ENCODE data around the gene CCDC60.

CCDC60 gene

DNA sequence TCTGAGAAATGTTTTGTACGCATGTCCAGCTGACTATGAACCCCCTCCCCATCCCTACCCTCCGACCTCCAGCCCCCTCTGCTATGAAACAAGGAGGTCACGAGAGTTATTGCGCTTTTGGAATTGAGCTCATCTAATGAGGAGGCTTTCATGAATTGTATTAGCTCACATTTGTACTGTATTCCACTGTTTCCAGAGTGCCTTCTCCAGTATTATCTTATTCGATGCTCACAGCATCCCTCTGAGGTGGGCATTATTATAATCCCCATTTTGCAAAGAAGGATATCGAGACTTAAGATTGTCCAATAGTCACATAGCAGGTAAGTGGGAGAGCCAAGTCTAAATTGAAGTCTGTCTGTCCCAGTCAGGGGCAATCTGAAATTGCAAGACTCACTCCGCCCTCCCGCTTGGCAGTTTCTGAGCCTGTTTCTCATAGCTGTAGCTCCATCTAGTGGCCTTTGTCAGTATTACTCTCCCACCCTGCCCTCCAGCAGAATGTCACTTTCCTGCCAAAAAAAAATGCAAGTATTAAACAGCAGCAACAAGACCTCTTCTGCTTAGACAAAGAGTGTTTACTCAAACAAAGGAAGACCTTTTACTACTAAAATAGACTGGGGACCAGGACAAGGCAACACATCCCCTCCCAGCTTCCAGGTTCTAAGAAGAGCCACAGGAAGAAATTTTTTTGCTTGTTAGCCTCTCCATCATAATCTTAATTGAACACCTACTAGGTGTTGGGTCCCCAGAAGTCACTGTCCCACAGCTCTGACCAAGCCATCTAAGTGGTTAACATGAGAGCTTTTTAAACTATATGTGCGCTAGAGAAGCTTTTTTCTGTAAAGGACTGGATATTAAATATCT, 210.5 kb downstream of the CCDC60 start:
- peak; percentile 72 for DNase-seq

DNA sequence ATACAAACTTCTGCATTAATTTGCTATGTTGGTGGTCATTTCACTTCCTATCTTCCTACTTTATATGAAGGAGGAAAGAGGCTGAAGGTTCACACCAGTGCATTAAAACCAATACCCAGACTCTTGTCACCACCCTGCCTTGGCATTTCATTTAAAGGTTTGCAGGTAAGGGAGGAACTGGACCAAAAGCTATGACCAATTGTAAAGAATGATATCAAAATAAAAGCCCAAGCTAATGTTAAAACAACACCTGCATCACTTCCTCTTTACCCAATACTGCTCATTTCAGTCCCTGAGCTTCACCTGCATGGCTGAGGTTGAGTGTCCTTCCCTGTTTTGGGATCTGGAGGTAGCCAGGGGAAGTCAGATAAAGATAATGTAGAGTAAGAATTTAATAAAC, 211.8 kb downstream of the CCDC60 start:
- DNase-seq, result no peak

DNA sequence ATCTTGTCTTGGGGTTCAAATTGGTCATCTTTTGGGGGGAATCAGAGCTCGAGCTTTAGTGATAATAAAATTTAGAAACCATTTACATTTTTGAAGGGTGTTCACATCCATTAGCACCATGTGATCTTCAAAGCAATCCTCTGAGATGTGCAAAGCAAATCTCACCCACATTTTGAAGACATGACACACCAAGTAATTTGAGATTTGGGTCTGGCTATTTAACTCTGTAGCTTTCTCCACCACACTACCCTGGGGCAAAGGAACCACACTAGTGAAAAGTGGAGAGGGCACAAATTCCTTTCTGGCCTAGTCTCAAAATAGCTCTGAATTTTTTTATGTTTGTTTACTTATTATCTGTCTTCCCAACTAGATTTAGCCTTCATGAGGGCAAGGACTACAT, 212.5 kb downstream of the CCDC60 start:
- no peak for DNase-seq

DNA sequence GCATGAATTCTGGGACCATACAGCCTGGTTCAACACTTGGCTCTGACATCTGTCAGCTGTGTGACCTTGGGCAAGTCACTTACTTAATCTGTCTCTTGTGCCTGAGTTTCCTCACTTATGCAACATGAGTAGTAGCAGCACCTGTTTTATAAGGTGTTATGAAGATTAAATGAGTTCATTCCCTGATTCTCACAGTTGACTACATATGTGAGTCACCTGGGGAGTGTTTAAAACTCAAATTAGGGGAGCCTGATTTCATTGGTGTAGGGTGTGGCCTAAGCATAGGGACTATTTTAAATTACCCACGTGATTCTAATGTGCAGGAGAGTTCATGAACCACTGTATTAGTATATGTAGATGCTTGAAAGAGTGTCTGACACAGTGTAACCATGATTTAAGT, 222.3 kb downstream of the CCDC60 start:
- no peak for DNase-seq

DNA sequence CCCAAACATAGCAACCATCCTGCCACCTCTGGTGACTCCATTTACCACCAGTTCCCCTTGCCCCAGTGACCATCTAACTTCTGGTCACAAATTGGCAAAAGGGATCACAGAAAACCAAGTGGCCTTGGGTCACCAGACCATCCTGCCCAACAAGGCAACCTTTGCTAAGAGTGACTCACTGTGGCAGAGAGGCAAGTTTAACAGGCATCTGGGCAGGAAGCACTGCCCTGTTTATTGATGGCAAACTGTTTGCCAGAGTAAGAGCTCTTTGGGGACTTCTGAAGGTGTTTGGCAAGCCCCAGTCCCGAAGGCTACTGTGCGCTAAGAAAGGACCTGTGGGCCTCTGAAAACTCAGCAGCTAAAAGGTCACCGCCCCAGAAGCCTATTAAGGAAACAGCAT, 230.9 kb downstream of the CCDC60 start:
- DNase-seq, result no peak

DNA sequence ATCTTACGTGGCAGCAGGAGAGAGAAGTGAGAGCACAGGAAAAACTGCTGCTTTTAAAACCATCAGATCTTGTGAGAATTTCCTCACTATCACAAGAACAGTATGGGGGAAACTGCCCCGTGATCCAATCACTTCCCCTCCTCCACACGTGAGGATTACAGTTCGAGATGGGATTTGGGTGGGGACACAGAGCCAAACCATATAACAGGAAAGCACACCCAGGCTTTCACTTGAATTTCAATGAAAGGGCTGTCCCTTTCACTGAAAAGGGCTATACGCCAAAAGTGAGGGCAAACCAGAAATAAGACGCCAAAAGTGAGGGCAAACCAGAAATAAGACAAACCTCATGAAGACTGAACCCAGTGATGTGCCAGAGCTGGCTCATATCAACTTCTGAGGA, 236.2 kb downstream of the CCDC60 start:
- no peak for DNase-seq

DNA sequence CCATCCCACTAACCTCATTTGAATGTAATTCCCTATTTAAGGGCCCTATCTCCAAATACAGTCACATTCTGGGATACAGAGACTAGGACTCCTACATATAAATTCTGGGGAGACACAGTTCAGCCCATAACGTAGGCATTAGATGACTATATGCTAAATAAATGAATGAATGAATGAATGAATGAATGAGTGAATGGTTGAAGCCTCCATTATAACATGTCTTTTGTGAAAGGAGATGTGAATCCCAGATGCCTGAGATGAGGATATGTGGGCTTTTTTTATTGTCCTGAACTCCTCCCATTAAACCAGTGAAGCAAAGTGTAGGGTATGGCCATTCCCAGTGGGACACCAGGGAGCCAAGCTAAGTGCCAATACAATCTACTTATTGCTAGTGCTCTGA, 238.6 kb downstream of the CCDC60 start:
- no peak for DNase-seq

DNA sequence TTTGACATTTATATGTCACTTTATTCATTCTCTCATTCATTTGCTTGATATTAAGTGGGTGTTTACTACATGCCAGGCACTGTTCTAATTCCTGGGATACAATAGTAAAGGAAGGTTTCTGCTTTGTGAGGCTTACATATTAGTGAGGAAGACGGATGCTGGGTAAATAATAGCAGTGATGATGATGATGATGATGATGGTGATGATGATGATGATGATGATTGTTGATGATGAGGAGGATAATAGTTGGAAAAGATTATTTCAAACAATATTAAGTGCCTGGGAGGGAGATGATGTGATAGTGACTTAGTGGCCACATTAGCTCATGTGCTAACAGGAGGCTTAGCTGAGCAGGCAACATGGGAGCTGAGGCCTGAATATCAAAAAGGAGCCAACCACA, 239.7 kb downstream of the CCDC60 start:
- DNase-seq, result no peak

DNA sequence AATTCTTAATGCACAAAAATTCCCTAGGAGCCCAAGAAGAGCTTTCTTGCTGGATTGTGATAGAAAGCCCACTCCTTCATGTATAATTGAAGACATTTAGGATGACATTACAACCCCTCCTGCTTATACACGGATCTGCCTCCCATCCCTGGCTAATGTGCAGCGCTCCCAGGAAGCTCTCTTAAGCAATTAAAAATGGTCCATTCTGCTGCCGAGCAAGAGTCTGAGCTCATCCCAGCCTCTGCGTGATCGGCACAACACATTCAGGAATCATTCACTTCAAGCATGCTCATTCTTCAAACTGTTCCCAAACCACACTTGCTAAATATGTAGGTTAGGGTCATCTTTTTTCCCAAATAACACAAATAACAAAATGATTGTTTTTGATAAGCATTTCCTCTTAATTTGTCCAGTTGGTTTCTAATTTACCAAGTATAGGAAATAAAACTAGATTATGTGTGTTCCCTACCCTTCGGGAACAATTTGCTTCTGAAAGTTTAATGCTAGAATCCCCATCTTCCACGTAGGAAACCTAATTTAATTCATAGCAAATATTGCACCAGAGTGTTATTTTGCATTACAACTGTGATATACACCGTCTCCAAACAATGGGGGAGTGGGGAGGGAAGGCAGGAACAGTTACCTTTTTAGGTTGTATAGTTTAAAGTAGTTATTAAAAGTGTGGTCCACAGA, 241.7 kb downstream of the CCDC60 start:
- no peak for DNase-seq

DNA sequence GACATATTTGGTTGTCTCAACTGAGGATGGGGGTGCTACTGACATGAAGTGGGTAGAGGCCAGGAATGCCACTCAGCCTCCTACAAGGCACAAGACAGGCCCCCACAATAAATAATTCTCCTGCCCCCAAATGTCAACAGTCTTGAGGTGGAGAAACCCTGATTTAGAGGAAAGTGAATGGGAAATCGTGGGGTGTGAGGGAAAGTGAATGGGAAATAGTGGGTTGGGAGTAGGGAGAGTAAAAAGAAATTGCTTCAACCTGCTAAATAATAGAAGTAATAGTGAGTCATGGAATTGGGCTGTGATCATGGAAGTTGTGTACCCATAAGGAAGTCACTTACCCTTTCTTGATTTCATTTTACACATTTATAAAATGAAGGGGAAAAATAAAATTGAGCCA, 242.4 kb downstream of the CCDC60 start:
- DNase-seq, result no peak

DNA sequence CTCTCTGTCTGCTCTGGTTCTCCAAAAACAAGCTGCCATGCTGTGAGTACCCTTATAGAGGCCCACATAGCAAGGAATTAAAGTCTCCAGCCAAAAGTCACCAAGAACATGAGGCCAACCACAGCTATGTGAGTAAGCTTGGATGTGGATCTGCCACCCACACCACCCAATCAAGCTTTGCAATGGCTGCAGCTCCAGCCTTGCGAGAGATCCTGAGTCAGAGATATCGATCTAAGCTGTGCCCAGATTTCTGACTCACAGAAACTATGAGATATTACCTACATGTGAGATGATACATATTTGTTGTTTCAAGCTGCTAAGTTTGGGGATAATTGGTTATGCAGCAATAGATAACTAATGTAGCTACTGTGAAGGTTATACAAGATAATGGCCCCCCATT, 243.6 kb downstream of the CCDC60 start:
- no peak for DNase-seq

DNA sequence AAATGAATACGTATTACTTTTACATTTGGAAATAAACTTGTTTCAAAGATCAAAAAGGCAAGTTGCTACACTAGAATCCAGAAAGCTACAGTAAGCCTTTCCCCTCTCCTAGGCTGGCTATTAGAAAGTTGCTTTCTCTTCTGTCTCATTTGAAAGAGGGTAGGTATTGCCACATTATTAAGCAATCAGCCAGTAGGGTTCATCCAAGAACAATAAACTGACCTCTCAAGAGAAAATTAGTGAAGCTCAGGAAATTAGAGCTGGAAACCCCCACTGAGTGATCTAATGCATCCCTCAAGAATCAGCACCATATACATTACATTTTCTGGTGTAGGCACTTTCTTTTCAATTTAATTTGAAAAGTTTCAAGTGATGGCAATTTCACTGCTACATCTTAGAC, 254.6 kb downstream of the CCDC60 start:
- DNase-seq, result no peak

DNA sequence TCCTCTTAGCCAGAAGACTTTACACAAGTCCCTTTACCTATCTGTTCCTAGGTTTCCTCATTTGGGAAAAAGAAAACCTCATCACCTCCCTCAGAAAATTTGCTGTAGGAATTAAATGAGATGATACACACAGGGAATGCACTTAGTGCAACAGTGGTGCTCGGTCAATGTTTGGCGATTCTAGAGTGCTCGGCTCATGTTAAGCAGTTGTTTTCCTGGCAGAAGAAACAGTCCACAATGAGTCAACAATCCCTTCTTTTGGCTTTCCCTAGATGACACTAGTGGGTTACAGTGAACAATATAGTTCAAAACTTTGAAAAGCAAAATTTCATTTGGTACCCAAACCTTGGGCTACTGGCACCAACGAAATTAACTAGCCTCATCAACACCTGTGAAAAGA, 255.1 kb downstream of the CCDC60 start:
- no peak for DNase-seq
